Measurements from ENCODE around the gene TROAP.

GRCh38 chr12:49334226-49334625 lies 11.2 kb downstream of the TROAP start:
- TF ChIP-seq CTCF (IDR thresholded peaks at IDR 0.05) = no peak
- TF ChIP-seq EZH2 (IDR thresholded peaks at IDR 0.05; ENCODE audit: borderline replicate concordance, insufficient read depth, low read depth, low read length, poor library complexity, severe bottlenecking) = no peak
